ACC112 (cell line): ENCODE data around the gene MYOG.

Experiments
- H2AFZ ChIP-seq: fragments of 200-600 bp; sonication (generic); one replicate; pipeline ENCODE4 v1.6.0; 2017; ENCODE audit warnings: antibody characterized with exemption, low read length; ENCODE audit not compliant: unreplicated experiment
- H3K27ac ChIP-seq: fragments of 200-600 bp; sonication (generic); 2 replicates; pipeline ENCODE4 v1.5.1; 2014; ENCODE audit warnings: low read depth, mild to moderate bottlenecking, antibody characterized with exemption, low read length, moderate library complexity
- H3K27me3 ChIP-seq: fragments of 200-600 bp; sonication (generic); 2 replicates; pipeline ENCODE4 v1.6.1; 2014; ENCODE audit warnings: mild to moderate bottlenecking, antibody characterized with exemption, low read length, moderate library complexity, mixed read lengths; ENCODE audit not compliant: insufficient read depth
- H3K36me3 ChIP-seq: fragments of 200-600 bp; sonication (generic); 2 replicates; pipeline ENCODE4 v1.6.1; 2016; ENCODE audit warnings: mild to moderate bottlenecking, antibody characterized with exemption, low read length, moderate library complexity, mixed read lengths; ENCODE audit not compliant: insufficient read depth
- H3K4me1 ChIP-seq: fragments of 200-600 bp; sonication (generic); one replicate; pipeline ENCODE4 v1.6.1; 2016; ENCODE audit warnings: low read length, mixed read lengths; ENCODE audit not compliant: insufficient read depth, unreplicated experiment, control insufficient read depth
- H3K4me3 ChIP-seq: fragments of 200-600 bp; sonication (generic); 2 replicates; pipeline ENCODE4 v1.5.1; 2014; ENCODE audit warnings: mild to moderate bottlenecking, low read depth, low read length
- H3K79me2 ChIP-seq: fragments of 200-600 bp; sonication (generic); one replicate; pipeline ENCODE4 v1.6.0; 2016; ENCODE audit warnings: low read length; ENCODE audit not compliant: control insufficient read depth, unreplicated experiment, insufficient read depth

MYOG gene

DNA sequence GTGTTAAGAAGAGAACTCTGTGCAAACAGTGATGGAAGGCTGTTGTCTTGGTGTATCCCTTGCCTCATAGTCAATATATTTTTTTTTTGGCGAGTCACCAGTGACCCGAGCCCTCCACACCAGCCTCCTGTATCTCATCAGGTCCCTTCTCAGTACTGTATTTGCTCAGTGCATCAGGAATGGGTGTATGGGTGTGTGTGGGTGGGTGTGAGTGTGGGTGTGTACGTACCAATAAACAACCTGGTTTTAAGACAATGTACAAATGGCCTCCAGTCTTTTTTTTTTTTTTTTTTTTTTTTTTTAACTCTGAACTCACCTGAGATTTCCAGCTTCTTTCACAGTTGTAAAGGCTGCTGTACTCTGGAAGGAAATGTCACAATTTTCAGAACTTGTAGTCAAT is 7.3 kb downstream of the MYOG start:
- Histone ChIP-seq H2AFZ (no peak overlapping the region), H3K36me3 (no peaks in the 10 kb centered on the region), H3K4me1 (no peaks in the 10 kb centered on the region), H3K79me2 (no peaks in the 10 kb centered on the region), H3K4me3 (no peak overlapping the region), H3K27me3 (no peaks in the 10 kb centered on the region), H3K27ac (no peak overlapping the region)

DNA sequence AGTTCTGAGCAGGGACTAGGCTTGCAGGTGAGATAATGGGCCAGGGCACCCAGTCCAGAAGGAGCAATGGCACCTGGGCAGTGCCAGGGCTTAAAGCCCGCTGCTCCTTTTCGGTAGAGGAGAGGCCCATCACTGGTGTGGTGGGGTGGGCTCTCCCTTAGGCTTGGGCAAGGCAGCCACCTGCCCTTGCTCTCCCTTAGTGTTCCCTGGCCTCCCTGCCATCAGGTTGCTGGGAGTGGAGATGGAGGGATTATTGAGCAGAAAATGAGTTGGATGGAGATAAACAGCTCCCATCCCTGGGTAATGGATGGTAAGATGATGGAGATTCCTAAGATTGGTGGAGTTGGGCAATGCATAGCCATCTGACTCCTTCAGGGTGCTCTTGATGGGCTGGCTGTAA is 7.9 kb downstream of the MYOG start:
- H3K36me3 ChIP-seq, result no peaks in the 10 kb centered on the region

DNA sequence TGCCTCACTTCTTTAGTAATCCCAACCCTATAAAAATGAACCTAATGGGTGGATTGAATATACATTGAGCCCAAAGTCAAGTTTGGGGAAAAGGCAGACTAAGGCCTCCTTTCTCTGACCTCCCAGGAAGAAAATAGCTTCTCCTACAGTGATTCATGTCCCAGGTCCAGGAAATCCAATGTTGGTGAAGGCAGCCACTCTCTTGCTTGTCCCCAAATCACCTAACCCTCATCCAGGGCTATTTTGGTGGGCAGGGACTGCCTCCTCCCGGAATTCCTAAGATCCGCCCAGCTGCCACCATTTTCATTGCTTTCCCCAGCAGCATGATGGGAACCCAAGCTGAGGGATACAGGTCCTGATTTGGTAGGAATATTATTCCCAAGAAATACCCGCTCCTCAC is 8.4 kb downstream of the MYOG start:
- no peak overlapping the region for H3K4me3 ChIP-seq
- no peaks in the 10 kb centered on the region for H3K79me2 ChIP-seq
- H3K27me3 ChIP-seq, result no peaks in the 10 kb centered on the region
- no peak overlapping the region for H2AFZ ChIP-seq
- H3K27ac ChIP-seq, result no peak overlapping the region
- no peaks in the 10 kb centered on the region for H3K4me1 ChIP-seq
- H3K36me3 ChIP-seq, result no peaks in the 10 kb centered on the region

More for the DNA sequence above, 7.9 kb downstream of the MYOG start:
- H3K27me3 ChIP-seq, result no peaks in the 10 kb centered on the region
- H3K79me2 ChIP-seq, result no peaks in the 10 kb centered on the region
- H3K4me3 ChIP-seq, result no peak overlapping the region
- no peak overlapping the region for H3K27ac ChIP-seq
- H3K4me1 ChIP-seq, result no peaks in the 10 kb centered on the region
- no peak overlapping the region for H2AFZ ChIP-seq

DNA sequence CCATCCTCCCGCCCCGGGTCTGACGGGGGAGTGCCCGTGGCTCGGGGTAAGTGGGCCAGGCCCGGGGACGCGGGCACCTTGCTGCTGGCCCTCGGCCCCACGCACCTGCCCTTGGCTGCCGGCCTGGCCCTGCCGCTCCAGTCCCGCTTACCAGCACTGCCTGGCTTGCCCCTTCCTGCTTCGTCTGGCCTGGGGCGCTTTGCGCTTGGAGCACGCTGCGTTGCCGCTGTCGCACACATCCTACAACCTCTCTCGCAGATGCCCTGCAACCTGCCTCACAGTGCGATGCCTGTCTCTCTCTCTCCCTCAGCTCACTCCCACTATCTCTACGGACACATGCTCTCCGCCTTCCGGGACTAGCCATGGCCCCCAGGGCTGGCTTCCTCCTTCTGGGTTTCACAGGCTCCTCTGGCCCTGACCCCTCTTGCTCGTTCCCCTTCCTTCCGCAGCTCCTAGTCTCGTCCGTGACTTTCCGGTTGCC is 9.7 kb downstream of the MYOG start:
- H3K27me3 ChIP-seq, result no peaks in the 10 kb centered on the region
- H2AFZ ChIP-seq, result no peak overlapping the region
- H3K4me1 ChIP-seq, result no peaks in the 10 kb centered on the region
- H3K4me3 ChIP-seq, result no peak overlapping the region
- 0 out of 2 replicates have a peak, but pooled peaks cover 4% of the 10 kb centered on the region for H3K36me3 ChIP-seq
- no peak overlapping the region for H3K27ac ChIP-seq
- no peaks in the 10 kb centered on the region for H3K79me2 ChIP-seq

DNA sequence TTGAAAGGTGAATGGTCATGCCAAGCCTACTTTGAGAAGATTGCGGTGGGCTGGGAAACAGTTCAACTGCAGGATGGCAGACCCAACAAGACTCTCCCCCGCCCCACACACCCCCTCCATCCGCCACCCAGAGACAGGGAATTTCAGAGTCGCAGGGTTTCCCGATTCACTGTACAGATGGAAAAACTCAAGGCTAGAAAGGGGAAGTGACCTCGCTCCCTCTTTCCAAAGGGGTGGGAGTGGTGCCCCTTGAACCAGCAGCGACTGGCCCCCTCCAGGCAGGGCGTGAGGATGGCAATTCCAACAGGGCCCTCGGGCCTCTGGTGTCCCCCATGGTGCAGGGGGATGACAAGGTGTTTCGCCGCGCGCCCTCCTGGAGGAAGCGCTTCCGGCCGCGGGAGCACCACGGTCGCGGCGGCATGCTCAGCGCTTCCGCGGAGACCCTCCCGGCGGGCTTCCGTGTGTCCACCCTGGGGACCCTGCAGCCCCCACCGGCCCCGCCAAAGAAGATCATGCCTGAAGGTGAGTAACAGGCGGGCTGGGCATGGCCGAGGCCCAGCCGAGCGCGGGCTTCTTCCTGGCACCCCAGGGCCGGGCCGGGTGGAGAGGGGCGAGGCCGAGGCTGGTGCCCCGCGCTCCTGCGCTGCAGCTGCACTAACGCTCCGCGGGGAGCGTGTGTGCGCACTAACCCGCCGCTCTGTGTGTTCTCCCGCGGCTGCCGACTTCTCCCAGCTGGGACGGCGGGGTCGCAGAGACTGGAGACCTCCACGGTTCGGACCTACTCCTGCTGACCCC is 10.4 kb downstream of the MYOG start:
- Histone ChIP-seq H3K4me3 (no peak overlapping the region), H3K27ac (no peak overlapping the region), H3K27me3 (no peaks in the 10 kb centered on the region), H2AFZ (no peak overlapping the region), H3K4me1 (no peaks in the 10 kb centered on the region), H3K36me3 (0 out of 2 replicates have a peak, but pooled peaks cover 4% of the 10 kb centered on the region), H3K79me2 (no peaks in the 10 kb centered on the region)

DNA sequence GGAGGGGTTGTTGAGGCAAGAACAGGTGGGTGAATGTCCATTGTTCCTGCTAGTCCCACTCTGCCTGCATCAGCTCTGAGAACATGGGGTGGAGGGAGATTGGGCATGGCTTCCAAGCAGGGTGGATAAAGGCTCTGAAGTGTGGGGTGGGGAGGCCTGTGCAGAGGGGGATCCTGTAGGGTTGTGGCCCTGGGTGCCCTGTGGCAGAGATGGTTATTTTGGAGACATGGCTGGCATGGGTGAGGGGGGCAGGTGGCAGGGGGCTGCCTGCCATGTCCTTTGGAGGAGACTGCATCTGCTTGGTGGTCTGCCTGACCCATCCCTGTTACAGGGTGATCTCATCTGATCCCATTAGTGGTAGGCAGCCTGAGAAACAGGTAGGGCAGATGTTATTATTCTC is 11.2 kb downstream of the MYOG start:
- Histone ChIP-seq H3K27me3 (no peaks in the 10 kb centered on the region), H3K4me1 (no peaks in the 10 kb centered on the region), H2AFZ (no peak overlapping the region), H3K79me2 (no peaks in the 10 kb centered on the region), H3K4me3 (no peak overlapping the region), H3K36me3 (0 out of 2 replicates have a peak, but pooled peaks cover 4% of the 10 kb centered on the region), H3K27ac (no peak overlapping the region)

DNA sequence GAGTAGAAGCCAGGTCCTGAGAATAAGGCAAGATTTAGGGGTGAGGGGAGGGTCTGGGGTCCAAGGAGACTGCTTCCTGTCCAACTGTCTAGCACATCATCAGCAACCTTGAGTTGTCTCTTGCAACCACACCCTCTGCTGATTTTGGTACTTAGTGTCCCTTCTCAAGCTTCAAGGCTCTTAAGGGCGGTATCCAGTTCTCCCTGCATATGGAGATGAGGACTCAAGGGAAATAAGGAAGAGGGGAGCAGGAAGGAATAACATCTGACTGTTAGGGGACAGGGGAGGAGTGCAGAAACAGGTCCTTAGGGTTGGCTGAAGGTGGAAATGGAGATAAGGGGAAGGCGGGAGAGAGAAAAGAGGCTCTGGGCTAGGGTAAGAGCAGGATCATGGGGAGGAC is 12.3 kb downstream of the MYOG start:
- Histone ChIP-seq H3K4me3 (no peak overlapping the region), H2AFZ (no peak overlapping the region), H3K4me1 (no peaks in the 10 kb centered on the region), H3K27me3 (no peaks in the 10 kb centered on the region), H3K27ac (no peak overlapping the region), H3K36me3 (0 out of 2 replicates have a peak, but pooled peaks cover 4% of the 10 kb centered on the region), H3K79me2 (no peaks in the 10 kb centered on the region)

DNA sequence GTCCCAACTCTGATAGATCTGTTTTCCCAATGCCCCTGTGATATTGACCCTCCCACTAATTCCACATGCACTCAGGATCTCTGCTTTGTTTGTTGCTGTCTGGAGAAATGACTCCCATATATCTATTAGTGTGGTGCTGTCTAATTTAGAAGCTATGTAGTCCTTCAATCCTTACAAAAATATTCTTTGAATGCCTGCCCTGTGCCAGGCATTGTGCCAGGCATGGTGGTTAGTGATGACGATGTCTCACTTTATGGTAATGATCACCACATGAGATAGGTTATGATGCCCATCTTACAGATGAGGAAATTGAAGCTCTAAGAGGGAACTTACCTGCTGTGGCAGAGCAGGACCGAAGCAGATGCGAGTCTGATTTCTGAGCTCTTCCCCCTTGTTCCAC is 12.9 kb downstream of the MYOG start:
- Histone ChIP-seq H3K4me1 (no peaks in the 10 kb centered on the region), H3K79me2 (no peaks in the 10 kb centered on the region), H2AFZ (no peak overlapping the region), H3K36me3 (0 out of 2 replicates have a peak, but pooled peaks cover 4% of the 10 kb centered on the region), H3K4me3 (no peak overlapping the region), H3K27me3 (no peaks in the 10 kb centered on the region), H3K27ac (no peak overlapping the region)

DNA sequence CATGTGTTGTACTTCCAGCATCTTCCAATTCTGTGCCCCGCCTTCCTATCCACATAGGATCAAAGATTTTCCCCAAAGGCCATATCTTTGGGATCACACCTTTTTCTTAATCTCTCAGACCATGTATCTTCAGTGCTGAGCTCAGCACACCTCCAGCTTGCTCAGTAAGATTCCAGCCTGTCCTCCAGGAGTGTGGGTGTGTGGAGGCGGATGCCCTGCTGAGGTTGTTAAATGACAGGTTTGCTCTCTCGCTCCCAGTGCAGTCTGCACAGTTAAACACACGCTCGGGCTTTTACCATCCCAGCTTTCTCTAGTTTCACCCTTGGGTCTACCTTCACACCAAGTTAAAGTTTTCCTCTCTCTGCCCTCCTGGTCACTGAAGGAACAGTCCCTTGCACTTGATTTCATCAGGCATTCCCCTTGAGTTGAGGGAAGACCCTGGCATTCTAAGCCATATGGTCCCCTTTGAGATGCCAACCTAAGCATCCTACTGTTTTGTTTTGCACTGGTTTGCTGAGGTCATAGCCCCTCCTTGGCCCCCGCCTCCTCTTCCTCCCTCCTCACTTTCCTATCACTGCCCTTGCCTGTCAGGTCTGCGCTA is 13.7 kb downstream of the MYOG start:
- Histone ChIP-seq H2AFZ (no peak overlapping the region), H3K79me2 (no peaks in the 10 kb centered on the region), H3K36me3 (0 out of 2 replicates have a peak, but pooled peaks cover 4% of the 10 kb centered on the region), H3K27ac (no peak overlapping the region), H3K4me1 (no peaks in the 10 kb centered on the region), H3K4me3 (no peak overlapping the region), H3K27me3 (no peaks in the 10 kb centered on the region)

DNA sequence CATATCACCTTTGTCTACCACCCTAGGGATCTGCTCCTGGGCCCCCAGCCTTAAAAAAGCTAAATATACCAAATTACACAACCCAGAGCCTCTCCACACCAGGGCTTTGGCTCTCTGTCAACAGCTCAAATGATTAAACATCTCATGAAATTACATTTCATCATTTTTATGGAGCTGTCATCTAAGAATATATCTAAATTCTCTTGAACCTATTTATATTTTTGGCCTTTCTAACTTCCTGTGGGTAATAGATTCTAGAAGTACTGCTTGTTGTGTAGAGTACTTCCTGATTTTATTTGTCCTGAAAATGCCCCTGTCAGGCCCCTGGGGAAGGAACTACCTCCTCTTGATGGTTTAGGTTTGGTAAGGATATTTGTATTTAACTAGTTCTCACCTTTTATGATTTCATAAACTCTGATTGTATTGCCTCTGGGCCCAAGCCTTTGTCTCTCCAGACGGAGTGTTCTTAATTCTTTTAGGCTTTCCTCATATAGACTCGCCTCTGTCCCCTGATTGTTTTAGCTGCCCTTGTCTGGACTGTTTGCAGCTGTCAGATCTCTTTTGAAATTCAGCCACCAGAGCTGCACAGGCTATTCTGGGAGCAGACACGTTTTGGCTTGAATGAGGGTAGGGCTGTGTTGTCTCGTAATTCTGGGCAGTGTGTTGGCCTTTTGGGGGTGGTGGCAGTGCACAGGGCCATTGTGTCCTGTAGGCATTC is 16.6 kb downstream of the MYOG start:
- 0 out of 2 replicates have a peak, but pooled peaks cover 4% of the 10 kb centered on the region for H3K36me3 ChIP-seq
- no peaks in the 10 kb centered on the region for H3K27me3 ChIP-seq
- H3K4me3 ChIP-seq, result no peak overlapping the region
- no peaks in the 10 kb centered on the region for H3K79me2 ChIP-seq
- no peak overlapping the region for H2AFZ ChIP-seq
- no peaks in the 10 kb centered on the region for H3K4me1 ChIP-seq
- no peak overlapping the region for H3K27ac ChIP-seq
